Measurements from ENCODE around the gene ADAM19.

The ADAM19 gene

DNA sequence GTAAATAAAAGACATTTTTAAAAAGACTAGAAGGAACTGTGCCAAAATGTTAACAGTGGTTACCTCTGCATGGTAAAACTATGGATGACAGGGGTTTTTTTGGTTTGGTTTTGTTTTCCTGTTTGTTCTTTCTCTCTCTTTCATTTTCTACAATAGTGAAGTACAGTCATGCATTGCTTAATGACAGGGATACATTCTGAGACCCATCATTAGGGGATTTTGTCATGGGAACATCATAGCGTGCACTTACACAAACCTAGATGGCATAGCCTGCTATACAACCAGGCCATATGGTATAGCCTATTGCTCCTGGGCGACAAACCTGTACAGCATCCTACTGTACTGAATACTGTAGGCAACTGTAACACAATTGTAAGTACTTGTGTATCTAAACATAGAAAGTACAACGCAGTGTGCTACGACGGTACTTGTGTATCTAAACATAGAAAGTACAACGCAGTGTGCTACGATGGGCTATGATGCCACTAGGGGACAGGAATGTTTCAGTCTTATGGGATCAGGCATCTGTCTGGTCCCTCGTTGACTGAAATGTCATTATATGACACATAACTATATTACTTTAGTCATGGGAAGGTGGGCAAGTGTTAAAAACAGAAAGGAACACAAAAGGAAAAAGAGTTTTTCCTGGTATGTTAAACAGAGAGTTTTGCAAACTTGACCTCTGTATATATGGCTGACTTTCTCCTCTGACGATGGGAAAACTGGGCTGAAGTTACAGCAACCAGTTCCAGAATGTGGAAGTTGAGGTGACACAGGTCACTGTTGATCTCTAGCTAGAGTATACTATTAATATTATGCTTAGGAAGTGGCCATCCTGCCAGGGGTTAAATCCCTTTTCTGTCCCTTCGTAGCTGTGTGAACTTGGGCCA is 7.4 kb upstream of the ADAM19 start:
- DNase-seq (ENCODE audit: low spot score): no peak
- TF ChIP-seq CTCF (IDR thresholded peaks at IDR 0.05; ENCODE audit: extremely low read depth, missing control alignments): no peak

- no peak for TF ChIP-seq CTCF (IDR thresholded peaks at IDR 0.05; ENCODE audit: extremely low read depth, missing control alignments)
- DNase-seq (ENCODE audit: low spot score): no peak
Observed at GRCh38 chr5:157581901-157582300, 6.3 kb upstream of the ADAM19 start.

- no peak for TF ChIP-seq CTCF (IDR thresholded peaks at IDR 0.05; ENCODE audit: extremely low read depth, missing control alignments)
- no peak for DNase-seq (ENCODE audit: low spot score)
Observed at GRCh38 chr5:157578079-157578780, 2.7 kb upstream of the ADAM19 start.

GRCh38 chr5:157576678-157577077 is 1.1 kb upstream of the ADAM19 start:
- no peak for TF ChIP-seq CTCF (IDR thresholded peaks at IDR 0.05; ENCODE audit: extremely low read depth, missing control alignments)
- no peak for DNase-seq (ENCODE audit: low spot score)

DNA sequence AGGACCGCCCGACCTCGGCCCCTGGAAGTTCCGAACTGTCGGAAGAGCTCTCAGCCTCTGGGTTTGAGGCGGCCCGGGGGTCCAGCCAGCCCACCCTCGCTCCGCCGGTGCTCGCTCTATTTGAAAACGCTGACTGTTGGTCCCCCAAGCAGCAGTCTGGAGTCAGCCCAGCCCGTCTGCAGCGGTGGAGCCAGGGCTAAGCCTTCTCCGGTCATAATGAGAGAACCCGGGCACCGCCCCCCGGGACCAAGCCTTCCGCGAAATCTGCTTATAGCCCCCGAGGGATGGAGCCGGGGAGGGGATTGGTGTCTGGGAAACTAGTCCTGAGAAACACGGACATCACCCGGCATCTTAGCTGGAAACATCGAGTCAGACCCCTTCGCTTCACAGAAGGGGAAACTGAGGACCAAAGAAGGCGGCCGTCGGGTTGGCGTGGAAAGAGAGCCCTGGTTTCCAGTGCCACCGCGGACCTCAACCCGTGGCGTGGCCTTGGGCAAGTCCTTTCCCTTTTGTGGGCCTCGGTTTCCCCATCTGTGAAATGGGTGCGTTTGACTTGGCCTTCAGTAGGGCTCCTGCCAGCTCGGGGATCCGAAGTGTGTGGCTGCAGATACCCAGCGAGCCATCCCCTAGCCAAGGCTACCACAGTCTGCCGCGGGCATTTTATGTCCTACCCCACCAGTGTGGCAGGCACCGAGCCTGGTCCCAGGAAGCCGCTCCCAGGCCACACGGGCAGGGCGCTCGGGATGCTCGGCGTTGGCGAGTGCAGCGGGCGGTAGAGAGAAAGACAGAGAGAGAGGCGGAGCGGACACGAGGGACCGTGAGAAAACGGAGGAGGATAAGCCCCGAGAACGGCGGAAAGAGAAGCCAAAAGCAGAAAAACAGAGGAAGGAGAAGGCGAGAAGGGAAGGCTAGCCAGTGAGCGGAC is 857 bp downstream of the ADAM19 start:
- DNase-seq (ENCODE audit: low spot score): peak; percentile 56
- TF ChIP-seq CTCF (IDR thresholded peaks at IDR 0.05; ENCODE audit: extremely low read depth, missing control alignments): no peak

DNA sequence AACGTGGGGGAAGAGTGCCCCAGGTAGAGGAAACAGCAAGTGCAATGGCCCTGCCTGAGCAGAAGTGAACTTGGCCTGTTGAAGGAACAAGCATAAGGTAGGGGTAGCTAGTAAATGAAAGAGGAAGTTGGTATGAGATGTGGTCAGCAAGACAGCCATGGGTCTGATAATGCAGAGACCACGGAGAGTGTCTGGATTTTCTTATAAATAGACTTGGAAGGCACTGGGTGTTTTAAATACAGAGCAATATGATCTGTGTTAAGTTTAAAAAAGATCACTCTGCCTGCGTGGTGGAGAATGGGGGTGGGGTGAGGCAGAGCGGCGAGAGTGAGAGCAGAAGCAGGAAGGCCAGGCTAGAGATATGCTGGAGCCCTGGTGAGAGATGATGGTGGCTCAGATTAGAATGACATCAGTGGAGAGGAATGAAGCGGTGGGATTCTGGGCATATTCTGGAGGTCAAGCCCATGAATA is 4.2 kb downstream of the ADAM19 start:
- DNase-seq (ENCODE audit: low spot score): peak; percentile 79
- no peak for TF ChIP-seq CTCF (IDR thresholded peaks at IDR 0.05; ENCODE audit: extremely low read depth, missing control alignments)

All from GM20000 (cell line).